GM18505 (cell line): ENCODE data around the gene LMNA.

Experiments used
- ATAC-seq: cut with Tn5 transposase; IDR thresholded peaks from one replicate; pipeline ENCODE4 v1.9.1; 2021; ENCODE audit not compliant: unreplicated experiment
- POLR2A ChIP-seq: IDR thresholded peaks from 4 replicates; pipeline ENCODE4 v1.6.1; 2011; ENCODE audit warnings: borderline replicate concordance; ENCODE audit not compliant: insufficient read depth, insufficient read length; ENCODE audit errors: extremely low read depth

The LMNA gene

DNA sequence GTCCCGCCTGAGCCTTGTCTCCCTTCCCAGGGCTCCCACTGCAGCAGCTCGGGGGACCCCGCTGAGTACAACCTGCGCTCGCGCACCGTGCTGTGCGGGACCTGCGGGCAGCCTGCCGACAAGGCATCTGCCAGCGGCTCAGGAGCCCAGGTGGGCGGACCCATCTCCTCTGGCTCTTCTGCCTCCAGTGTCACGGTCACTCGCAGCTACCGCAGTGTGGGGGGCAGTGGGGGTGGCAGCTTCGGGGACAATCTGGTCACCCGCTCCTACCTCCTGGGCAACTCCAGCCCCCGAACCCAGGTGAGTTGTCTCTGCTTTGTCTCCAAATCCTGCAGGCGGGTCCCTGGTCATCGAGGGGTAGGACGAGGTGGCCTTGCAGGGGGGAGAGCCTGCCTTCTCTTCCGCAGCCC is 24.0 kb downstream of the LMNA start:
- TF ChIP-seq POLR2A, result no peak
- no peak for ATAC-seq

DNA sequence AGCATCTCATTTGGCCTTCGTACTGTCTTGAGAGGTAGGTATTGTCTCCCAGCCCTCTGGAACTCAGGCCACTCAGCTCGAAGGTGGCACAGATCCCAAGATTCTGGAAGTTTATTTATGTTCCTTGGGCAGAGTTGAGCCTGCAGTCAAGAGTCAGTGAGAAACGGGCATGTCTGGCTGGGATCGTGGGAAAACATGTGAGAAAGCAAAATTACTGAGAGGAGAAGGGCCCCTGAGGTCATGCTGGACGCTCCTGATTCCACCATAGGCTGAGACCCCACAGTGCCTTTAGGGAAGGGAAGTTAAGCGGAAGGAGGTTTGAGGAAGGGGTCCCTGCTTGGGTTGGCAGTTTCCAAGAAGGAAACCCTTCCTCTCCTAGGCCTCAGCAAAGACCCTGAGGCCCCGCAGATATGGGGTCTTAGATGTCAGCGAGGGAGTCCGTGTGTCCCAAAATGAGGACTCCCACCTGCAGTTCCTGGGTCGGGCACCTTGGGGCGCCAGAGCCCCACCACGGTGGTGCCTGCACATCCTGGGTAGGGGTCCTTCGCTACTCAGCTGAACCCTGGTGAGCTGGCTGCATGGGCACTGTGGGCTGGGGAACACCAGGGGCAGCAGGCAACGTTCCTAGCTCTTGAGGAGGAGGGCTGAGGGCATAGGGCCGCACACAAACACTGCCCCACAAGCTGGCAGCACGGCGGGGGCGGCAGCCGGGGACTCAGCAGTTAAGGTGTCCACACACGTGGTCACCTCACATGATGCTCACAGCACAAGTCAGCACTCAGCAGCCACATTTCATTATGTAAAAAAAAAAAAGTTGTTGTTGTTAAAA is 26.6 kb downstream of the LMNA start:
- TF ChIP-seq POLR2A, result peak; percentile 20
- ATAC-seq, result no peak

DNA sequence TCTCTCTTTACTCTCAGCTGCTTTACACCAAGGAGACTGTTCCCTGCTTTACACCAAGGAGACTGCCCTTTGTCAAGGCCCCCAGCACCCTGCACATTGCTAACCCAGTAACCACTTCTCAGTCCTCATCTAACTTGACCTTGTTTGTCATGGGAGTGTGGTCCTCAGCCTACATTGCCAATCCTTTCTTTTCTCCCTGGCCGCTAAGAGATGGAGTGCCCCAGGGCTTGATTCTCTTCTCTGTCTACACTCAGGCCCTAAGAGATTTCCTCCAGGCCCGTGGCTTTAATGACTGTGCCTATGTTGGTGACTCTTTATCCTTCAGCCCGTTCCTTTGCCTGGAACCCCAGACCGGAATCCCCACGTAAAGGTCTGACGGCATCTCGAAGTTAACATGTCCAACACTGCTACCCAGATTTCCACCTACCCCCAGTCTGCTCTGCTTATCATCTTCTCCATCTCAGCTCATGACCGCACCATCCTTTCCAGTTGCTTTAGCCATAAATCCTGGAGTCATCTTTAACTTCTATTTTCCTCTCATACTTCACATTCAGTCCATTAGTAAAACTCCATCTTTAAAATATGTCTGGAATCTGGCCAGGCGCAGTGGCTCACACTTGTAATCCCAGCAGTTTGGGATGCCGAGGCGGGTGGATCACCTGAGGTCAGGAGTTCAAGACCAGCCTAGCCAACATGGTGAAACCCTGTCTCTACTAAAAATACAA is 29.4 kb downstream of the LMNA start:
- TF ChIP-seq POLR2A, result no peak
- no peak for ATAC-seq

DNA sequence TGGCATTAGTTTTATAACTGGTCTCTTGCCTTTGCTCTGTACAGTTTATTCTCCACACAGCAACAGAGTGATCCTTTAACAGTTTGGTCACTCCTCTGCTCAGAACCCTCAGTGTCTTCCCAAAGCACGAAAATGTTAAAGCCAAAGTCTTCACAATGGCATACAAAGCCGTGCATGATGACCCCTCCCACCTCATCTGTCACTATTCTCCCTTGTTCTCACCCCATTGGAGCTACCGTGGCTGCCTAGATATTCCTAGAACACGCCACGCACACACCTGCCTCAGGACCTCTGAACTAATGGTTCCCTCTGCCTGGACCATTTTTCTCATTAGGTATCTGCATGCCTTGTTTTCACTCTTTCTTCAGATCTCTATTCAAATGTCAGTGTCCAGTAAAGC is 30.2 kb downstream of the LMNA start:
- no peak for TF ChIP-seq POLR2A
- ATAC-seq, result no peak

DNA sequence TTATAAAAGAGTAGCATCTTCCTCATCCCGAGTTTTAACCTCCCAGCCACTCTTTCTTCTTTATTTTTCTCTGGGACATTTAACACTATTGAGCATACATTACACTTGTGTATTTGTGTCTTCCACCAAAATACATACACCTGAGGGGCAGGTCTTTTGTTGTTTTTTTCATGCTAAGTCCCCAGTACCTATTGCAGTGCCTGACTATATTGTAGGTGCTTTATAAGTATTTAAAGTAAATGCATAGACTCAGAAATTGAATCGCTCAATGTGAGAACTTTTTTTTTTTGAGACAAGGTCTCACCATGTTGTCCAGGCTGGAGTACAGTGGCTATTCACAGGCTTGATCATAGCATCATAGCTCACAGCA is 31.1 kb downstream of the LMNA start:
- no peak for TF ChIP-seq POLR2A
- no peak for ATAC-seq

DNA sequence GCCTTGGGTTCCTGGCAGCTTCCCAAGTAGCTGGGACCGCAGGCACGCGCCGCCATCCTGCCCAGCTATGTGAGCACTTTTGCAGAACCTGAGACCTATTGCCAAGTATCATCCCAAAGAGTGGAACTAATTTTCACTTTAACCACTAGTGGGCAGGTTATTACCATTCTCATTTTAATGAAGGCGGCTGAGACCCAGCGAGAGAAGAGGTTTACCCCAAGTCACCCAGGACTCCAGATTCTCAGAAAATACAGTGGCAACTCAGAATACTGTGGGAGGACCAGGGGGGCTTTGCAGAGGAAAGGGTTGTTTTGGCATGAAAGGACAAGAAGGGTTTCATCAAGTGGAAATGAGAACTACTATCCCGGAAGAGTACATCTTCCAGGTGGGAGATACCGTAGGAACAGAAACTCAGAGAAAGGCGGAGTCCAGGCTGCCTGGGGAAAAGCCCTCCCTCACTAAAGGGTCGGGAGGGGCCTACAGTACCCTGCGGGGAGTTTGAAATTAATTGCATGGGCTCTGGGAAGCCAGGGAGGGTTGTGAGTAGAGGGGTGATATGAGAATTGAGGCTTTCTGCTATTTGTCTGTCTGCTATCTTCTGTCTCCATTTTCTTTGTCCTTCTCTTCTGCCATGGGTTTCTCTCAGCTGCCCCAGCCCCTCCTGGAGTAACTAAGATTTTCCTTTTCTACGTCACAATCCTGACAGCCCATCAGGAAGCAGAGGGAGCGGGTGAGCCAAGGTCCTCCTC is 31.7 kb downstream of the LMNA start:
- no peak for ATAC-seq
- no peak for TF ChIP-seq POLR2A

DNA sequence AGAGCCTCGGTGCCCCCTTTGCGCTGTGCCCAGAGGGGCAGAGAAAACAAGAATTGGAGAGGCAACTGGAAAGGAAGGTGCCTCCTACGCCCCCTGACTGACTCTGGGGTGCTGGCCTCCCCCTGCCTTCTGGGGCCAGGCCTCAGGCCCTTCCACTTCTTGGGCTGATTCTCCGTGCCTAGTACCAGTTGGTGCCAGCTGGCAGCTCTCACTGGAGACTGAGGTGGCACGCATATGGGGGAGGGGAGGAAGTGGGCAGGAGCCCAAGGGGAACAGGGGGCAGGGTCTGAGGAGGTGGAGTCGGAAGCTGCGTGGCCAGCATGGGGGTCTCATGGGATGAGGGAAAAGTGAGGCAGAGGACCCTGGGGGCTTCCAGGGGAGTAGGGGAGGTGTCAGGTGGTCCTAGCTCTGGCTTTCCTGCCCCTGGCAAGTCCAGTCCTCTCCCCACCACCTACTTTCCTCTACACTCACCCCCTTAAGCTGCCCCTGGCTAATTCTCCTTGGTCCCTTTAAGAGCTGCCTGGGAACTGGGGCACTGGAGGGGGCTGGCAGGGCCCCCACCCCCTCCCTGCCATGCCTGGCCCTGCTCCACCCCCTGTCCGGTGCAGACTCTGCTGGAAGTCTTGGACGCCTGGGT is 32.4 kb downstream of the LMNA start:
- ATAC-seq, result no peak
- TF ChIP-seq POLR2A, result no peak

DNA sequence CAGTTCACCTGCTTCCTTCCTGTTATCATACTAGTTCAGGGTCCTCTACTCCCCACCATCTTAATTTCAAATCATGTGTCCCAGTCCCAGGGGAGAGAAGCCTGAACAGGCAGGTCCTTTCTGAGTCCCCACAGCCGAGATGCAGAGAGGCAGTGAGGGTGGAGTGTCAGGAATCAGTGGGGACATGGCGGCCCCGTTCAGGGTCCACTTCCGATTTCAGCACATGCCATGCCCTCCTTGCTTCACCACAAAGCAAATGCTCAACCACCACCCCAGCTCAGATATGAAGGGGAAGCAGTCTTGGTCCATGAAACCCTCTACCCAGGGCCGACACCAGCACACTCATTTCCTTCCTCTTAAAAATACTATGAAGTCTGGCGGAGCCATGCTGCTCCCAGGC is 33.7 kb downstream of the LMNA start:
- TF ChIP-seq POLR2A, result no peak
- ATAC-seq, result no peak

DNA sequence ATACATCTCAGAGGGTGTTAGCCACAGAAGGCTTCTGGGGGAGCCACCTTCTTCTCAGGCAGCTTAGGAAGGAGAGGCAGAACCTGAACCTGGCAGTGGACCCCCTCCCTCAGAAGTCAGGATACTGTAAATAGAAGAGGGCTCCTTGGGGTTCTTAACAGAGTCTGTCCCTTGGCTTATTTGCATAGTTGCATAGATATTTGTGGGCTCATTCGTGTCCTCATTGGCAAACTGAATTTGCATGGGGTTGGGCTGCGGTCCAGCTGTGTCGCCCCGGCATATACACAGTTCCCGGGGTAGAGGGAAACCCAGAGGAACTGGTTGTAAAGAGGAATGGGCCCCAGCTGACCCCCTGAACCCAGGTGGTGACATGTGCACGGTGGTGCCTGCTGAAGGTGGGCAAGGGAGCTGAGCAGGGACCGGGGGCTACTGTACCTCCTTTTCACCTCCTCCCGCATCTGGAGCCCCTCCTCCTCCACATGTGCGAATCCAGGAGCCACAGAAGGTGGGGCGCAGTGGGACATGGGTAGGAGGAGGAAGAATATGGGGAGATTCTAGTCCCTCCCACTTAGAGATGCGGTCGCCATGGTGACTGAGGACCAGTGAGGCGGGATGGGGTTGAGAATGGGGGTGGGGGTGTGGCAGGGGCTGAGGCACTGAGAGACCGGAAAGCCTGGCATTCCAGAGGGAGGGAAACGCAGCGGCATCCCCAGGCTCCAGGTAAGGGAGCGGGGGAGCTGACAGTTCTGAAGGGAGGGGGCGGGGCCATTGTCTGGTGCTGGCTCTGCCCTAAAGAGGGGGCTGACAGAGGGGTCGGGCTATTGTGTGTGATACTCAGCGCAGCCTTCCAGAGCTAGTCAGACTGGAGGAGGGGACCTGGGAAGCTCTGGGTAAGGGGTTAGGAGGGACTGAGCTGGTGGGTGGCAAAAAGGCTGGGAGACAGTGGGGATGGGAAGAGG is 35.1 kb downstream of the LMNA start:
- peak; percentile 39 for ATAC-seq
- peak; percentile 69 for TF ChIP-seq POLR2A

DNA sequence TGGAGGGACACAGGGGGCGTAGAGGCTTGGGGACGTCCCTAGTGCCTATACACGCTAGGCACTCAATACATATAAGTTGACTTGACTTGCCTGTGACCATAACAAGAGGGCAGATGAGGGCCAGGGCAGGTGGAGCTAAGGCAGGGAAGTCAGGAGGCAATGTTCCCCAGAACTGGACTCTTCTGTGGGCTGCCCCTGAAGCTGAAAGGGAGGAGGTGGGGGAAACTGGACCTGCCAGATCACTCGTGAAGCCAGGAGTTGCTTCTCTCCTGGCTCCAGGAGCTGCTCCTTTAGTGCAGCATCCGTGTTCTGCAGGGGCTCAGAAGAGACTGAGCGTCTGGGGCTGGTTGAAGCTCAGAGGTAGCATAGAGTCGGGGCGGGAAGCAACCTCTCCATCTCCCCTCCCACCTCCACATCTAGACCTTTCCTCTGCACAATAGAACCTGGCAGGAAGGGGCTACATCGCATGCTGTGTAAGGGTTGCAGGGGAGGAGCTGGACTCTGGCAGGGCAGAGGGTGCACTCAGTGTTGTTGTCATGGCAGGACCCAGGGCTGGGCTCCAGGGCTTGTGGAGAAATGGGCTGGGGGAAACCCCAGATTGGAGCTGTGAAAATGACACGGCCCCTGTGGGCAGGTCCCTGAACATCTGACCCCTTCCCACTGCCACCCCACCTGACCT is 36.0 kb downstream of the LMNA start:
- TF ChIP-seq POLR2A, result no peak
- ATAC-seq, result no peak

DNA sequence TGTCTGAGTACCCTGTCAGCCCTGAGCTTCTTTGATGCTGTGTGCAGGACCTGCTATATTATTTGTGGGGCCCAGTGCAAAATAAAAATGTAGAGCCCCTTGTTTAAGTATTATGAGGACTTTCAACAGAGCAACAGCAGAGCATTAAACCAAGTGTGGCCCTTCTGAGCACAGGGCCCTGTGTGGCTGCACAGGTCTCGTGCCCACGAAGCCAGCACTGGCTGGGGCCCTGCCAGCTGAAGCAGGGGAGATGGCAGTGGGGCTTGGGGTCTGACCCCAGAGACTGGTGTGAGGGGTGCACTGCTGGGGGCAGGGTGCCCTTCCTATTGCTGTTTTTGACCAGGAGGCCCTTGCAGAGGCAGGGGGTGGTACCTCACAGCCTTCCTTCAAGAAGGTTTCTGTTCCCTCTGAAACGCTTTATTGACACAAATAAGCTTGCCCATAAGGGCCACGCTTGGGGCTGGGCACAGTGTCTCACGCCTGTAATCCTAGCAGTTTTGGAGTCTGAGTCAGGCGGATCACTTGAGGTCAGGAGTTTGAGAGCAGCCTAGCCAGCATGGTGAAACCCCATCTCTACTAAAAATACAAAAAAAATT is 36.7 kb downstream of the LMNA start:
- ATAC-seq, result no peak
- TF ChIP-seq POLR2A, result peak; percentile 28
